Posterior vena cava (tissue), 2 donors: ENCODE results near the gene MEGF6. TPM values are rescaled to one million over a fixed set of nuclear protein-coding genes. Genes with fewer than 3 reads are reported as not detected.

ENCODE experiments used
- DNase-seq: peaks from one replicate; pipeline ENCODE4 v3.0.0-alpha.2; 2020; ENCODE audit warnings: low spot score
- intact Hi-C, 2 donors: fragments of 100-400 bp; cut with DNase I; formaldehyde crosslinking; loops; one replicate each; pipeline versions ENCODE4 v1.14.1 to v1.14.2; 2022 to 2023
- total RNA-seq, 2 donors: library from RNA; stranded (reverse); fragmentation: NEBNext Ultra II Directional; extraction: Animal tissue kit (Norgen Biotek cat#: 25700); gene quantifications; one replicate each; pipeline ENCODE4 v1.2.1, GENCODE V29; 2021
- donor health status: DM: yes; HTN: yes; CAD: no.
- donor health status: DM: yes; HTN: yes; CAD: no.

MEGF6 gene
- total RNA-seq, 2 donors from 2014 or later: 82.3 to 123 TPM

- intact Hi-C loops: no loop called here
- DNase-seq: no peak
Observed at GRCh38 chr1:3551290-3551678, 60.0 kb downstream of the MEGF6 start.

DNA sequence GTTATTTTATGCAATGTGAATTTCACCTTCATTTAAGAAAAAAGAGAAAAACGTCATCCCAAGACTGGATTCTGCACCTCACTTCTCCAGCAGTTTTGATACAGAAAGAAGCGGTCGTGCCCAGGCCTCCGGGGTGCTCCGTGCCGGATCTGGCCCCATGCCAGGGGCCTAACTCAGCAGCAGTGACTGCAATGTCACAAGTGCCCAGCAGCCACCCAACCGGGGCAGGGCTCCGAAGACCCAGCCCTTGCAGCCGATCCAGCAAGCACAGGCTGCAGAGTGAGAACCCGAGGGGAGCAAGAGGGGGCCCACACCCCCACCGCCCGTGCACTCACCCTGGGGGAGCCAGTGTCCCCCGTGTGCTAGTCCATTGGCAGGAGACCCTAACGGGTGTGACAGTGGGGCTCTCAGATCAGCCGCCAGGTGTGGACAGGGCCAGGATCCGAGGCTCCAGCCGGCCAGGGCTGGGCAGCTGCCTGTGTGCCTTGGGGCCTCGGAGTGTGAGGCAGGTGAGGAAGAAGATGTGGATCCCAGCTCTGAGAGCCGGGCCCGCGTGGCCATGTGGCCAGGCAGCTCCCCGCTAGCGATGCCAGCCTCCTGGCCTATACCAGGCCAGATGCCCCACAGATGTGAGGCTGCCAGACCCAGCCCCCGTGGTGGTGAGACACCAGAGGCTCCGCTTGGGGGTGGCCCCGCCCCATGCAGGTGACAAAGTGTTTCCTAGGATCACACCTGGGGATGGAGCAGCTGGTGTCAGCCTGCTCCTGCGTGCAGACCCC is 60.6 kb downstream of the MEGF6 start:
- intact Hi-C loops: no loop called here
- DNase-seq: no peak

GRCh38 chr1:3548895-3549294 is 62.4 kb downstream of the MEGF6 start:
- DNase-seq: no peak
- intact Hi-C loops: loop anchor here in 1 of 2 donors (10.0 kb wide), 1 partner anchor 374 kb away; no protein-coding TSS in a partner anchor

- no peak for DNase-seq
- intact Hi-C loops: loop anchor here in 1 of 2 donors (10.0 kb wide), 1 partner anchor 374 kb away; no protein-coding TSS in a partner anchor
Observed at GRCh38 chr1:3548156-3548893, 63.0 kb downstream of the MEGF6 start.

- intact Hi-C loops: loop anchor here in 1 of 2 donors (10.0 kb wide), 1 partner anchor 373 kb away; no protein-coding TSS in a partner anchor
- no peak for DNase-seq
Observed at GRCh38 chr1:3547055-3548005, 64.0 kb downstream of the MEGF6 start.

GRCh38 chr1:3546048-3546384 is 65.3 kb downstream of the MEGF6 start:
- no peak for DNase-seq
- intact Hi-C loops: loop anchor here in 1 of 2 donors (10.0 kb wide), 1 partner anchor 371 kb away; no protein-coding TSS in a partner anchor

GRCh38 chr1:3545363-3546047 is 65.8 kb downstream of the MEGF6 start:
- intact Hi-C loops: loop anchor here in 1 of 2 donors (10.0 kb wide), 1 partner anchor 371 kb away; no protein-coding TSS in a partner anchor

DNA sequence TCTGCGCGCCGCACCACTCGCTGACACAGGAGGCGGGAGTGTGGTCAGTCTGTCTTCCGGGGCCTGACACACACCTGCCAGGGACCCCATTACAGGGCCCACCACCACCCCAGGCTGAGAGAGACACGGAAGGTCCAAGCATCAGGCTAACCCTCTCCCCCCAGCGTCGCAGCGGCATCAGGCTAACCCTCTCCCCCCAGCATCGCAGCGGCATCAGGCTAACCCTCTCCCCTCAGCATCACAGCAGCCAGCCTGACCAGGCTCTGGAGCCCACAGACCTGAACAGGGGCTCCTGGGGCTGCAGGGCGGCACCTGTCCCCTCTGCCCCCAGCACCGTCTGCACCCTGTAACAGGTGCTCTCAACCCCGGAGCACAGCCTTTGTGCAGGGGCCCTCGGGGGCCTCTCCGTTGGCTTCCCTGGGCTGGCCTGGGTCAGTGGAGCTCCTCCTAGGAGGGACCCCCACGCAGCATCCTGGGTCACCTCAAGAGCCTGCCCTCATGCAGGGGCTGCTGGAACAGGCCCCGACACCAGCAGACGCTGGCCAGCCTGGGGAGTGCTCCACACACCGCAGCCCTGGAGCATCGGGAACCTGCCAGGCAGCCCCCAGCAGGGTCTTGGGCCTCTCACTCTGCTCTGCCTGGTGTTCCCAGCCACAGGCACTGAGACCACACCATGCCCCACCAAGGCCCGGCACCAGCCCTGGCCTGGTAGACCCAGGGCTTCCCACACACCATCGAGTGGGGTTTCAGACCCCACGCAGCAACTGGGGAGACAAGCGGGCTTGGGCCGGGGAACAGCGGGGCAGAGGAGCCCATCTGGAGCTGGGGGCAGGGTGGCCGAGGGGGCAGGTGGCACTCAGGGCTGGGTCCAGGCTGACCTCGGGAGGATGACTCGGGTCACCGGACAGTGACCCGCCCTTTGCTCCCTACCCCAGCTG is 67.0 kb downstream of the MEGF6 start:
- intact Hi-C loops: loop anchor here in 1 of 2 donors (10.0 kb wide), 1 partner anchor 370 kb away; no protein-coding TSS in a partner anchor
- DNase-seq: no peak

More at GRCh38 chr1:3545363-3546047, 65.8 kb downstream of the MEGF6 start:
- no peak for DNase-seq

DNA sequence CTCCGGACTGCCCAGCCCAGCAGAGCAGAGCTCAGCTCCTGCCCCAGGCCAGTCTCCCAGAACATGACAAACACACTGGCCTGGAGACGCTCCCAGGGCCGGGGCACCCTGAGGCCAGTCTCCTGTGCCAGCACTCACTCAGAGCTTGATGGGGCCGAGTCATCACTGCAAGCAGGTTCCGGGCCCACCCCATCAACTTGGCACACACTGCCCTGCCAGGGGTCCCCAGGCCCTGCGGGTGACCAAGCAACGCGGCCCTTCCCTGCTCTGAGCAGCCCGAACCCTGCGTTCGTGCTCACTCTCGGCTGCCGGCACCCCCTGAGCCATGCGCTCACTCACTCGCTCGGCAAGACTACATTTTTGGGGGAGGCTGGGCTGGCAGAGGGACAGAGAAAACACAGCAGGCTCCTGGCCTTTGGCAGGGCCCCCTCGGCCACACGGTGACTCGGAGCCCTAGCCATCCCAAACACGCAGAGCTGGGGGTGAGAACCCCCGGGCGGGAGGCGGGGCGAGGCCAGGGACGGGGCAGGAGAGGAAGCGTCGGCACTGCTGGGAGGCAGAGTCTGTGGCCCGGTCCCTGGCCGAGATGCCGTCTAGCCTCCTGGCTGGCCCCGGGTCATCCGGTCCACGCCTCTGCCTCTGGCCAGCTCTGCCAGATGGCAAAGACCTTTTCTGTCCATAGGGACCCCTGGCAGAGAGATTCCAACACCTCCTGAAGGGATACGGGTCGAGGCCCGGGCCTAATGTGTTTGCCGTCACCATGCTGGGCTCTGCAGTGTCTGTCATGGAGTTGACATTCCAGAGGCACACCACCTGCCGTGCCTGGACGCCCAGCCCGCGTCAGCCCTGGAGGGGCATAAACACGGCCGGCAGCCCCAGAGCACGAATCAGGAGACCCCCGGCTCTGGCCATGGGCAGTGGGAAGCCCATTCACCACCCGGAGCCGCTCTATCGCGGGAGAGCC is 68.0 kb downstream of the MEGF6 start:
- peak; percentile 95 for DNase-seq
- intact Hi-C loops: loop anchor here in 1 of 2 donors (10.0 kb wide), 1 partner anchor 369 kb away; no protein-coding TSS in a partner anchor

- no peak for DNase-seq
- intact Hi-C loops: loop anchor here in 1 of 2 donors (10.0 kb wide), 1 partner anchor 368 kb away; no protein-coding TSS in a partner anchor
Observed at GRCh38 chr1:3542676-3543075, 68.6 kb downstream of the MEGF6 start.

GRCh38 chr1:3541936-3542335 is 69.4 kb downstream of the MEGF6 start:
- DNase-seq: no peak
- intact Hi-C loops: loop anchor here in 1 of 2 donors (10.0 kb wide), 1 partner anchor 367 kb away; no protein-coding TSS in a partner anchor

GRCh38 chr1:3541465-3541864 is 69.8 kb downstream of the MEGF6 start:
- DNase-seq: no peak
- intact Hi-C loops: loop anchor here in 1 of 2 donors (10.0 kb wide), 1 partner anchor 367 kb away; no protein-coding TSS in a partner anchor

DNA sequence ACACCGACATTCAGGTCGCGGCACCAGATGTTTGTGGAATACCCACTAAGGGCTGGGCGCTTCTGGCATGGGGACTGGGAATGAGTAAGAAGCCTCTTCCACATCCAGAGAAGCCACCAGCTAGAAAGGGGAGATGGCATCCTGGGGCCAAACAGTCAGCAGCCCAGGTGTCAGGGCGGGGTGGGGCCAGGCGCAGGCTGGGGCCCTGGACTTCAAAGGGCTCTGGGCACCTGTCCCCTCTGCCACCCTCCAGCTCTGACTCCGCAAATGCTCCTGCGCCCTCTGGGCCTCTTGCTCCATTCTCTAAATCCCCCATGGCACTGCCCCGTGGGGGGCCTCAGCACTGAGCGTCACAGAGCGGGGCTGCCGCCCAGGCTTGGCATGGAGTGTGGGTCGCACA is 70.4 kb downstream of the MEGF6 start:
- intact Hi-C loops: loop anchor here in 1 of 2 donors (10.0 kb wide), 1 partner anchor 366 kb away; no protein-coding TSS in a partner anchor

GRCh38 chr1:3539707-3540425 is 71.4 kb downstream of the MEGF6 start:
- peak; percentile 90 for DNase-seq
- intact Hi-C loops: loop anchor here in 1 of 2 donors (10.0 kb wide), 1 partner anchor 365 kb away; no protein-coding TSS in a partner anchor

More for the DNA sequence above, 70.4 kb downstream of the MEGF6 start:
- no peak for DNase-seq

DNA sequence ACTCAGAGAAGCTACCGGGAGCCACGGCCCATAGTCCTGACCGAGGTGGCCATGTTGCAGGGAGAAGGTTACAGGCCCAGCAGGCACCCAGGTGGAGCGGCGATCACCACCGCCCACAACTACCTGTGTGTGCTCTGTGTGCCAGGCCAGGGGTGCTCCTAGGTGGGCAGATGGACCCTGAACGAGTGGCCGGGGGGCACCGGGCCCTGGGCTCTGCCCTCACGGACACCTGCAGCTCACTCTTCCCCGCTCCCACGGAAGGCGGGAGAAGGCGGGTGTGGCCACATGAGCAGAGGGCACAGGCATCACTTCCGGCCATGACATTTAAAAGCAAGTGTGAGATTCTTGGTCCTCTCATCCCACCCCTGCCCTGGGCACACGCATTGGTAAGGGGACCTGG is 73.9 kb downstream of the MEGF6 start:
- intact Hi-C loops: no loop called here
- DNase-seq: no peak
